Measurements from ENCODE around the gene MYF5. TPM values are rescaled to one million over a fixed set of nuclear protein-coding genes. Genes with fewer than 3 reads are reported as not detected.

Gene MYF5
- polyA plus RNA-seq, 1 experiment: not detected

DNA sequence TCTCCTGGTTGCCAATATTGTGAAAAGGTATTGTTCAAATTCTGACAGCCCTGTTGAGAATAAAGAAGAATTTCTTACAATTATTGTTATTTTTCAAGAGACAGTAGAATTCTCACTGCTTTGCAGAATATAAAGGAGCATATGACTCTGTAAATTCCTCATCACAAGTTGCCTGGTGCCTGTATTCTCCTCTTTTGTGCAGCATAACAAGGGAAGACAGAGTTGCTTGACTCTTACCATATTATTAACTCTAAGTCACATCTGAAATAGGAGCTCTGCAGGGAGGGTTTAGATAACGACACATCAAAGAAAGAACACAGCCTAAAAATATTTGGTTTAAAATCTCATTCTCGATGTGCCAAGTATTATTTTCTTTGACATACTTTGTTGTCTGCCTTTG, 31.1 kb downstream of the MYF5 start:
- Histone ChIP-seq H3K36me3 (ENCODE audit: control insufficient read depth, insufficient read depth, low read length) (no peaks in the 10 kb centered on the region), H3K4me3 (ENCODE audit: low read depth, low read length) (no peak overlapping the region), H3K27me3 (ENCODE audit: control insufficient read depth, insufficient read depth, low read length) (no peaks in the 10 kb centered on the region)
- ChIA-PET POLR2A (no interaction called here), CTCF (interaction anchor here (0.7 kb wide), 1 partner anchor 24 kb away, joined by 3 read pairs; no protein-coding TSS in a partner anchor)
- TF ChIP-seq, protein P1, sequence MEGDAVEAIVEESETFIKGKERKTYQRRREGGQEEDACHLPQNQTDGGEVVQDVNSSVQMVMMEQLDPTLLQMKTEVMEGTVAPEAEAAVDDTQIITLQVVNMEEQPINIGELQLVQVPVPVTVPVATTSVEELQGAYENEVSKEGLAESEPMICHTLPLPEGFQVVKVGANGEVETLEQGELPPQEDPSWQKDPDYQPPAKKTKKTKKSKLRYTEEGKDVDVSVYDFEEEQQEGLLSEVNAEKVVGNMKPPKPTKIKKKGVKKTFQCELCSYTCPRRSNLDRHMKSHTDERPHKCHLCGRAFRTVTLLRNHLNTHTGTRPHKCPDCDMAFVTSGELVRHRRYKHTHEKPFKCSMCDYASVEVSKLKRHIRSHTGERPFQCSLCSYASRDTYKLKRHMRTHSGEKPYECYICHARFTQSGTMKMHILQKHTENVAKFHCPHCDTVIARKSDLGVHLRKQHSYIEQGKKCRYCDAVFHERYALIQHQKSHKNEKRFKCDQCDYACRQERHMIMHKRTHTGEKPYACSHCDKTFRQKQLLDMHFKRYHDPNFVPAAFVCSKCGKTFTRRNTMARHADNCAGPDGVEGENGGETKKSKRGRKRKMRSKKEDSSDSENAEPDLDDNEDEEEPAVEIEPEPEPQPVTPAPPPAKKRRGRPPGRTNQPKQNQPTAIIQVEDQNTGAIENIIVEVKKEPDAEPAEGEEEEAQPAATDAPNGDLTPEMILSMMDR (IDR thresholded peaks at IDR 0.05; ENCODE audit: insufficient read depth, low read depth, low read length): no peak
- no peak for DNase-seq (ENCODE audit: low read depth)

DNA sequence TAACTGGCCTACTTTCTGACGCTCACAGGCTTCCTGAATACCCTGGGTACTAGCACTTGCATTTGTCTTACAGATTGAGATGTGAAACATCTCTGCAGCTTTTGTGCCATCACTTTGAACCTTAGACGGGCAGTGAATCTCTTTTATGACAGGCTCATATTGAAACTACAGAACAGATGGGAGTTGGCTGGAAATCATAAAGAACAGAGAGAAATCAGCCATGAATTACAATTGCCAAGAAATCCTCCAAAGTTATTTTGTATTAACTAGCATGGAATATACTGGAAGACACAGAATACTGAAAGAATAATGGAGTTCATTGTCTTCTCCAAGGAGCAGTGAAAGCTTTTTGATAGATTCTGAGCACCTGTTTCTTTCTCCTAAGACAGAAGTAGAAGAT, 32.7 kb downstream of the MYF5 start:
- no peak overlapping the region for H3K4me3 ChIP-seq (ENCODE audit: low read depth, low read length)
- no peak for DNase-seq (ENCODE audit: low read depth)
- ChIA-PET CTCF (interaction anchor here (0.7 kb wide), 1 partner anchor 117 kb away, joined by 3 read pairs; no protein-coding TSS in a partner anchor), POLR2A (no interaction called here)
- no peaks in the 10 kb centered on the region for H3K27me3 ChIP-seq (ENCODE audit: control insufficient read depth, insufficient read depth, low read length)
- TF ChIP-seq, protein P1 (IDR thresholded peaks at IDR 0.05; ENCODE audit: insufficient read depth, low read depth, low read length): no peak
- H3K36me3 ChIP-seq (ENCODE audit: control insufficient read depth, insufficient read depth, low read length): no peaks in the 10 kb centered on the region

DNA sequence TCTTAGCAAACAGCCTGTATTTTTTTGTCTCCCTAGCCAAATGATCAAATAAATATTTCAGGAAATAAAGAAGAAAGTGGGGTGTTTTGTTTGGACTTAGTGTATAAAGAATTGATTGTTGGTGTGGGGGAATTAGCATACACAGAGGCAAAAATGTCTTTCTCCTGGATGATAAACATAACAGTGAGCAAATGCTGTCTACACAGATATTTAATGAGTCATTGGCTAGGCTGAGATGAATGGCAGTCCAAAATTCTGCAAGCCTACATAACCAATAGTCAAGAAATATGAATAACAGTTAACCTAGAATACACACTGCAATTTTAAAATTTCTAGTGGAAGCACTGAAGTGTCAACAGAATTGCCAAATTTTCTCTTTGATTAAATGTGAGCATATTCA, 35.8 kb downstream of the MYF5 start:
- Histone ChIP-seq H3K27me3 (ENCODE audit: control insufficient read depth, insufficient read depth, low read length) (no peaks in the 10 kb centered on the region), H3K4me3 (ENCODE audit: low read depth, low read length) (no peak overlapping the region), H3K36me3 (ENCODE audit: control insufficient read depth, insufficient read depth, low read length) (no peaks in the 10 kb centered on the region)
- no peak for DNase-seq (ENCODE audit: low read depth)
- TF ChIP-seq, protein P1 (IDR thresholded peaks at IDR 0.05; ENCODE audit: insufficient read depth, low read depth, low read length): no peak
- ChIA-PET CTCF (no interaction called here), POLR2A (no interaction called here)

DNA sequence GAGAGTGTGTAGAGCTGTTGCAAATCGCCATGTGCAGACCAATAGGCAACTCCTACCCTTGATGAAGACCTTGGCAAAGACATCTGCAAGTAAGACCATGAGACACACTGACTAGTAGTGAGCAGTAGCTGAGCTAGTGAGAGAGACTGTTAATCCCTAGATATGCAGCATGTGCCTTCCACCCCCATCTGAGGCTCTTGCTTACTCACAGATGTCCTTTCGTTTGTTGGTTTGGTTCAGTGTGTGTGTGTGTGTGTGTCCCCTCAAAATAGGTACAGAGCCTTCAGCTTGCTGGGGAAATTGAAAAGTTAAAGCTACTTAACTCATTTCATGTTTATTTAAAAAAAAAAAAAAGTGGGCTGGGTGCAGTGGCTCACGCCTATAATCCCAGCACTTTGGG, 37.6 kb downstream of the MYF5 start:
- ChIA-PET POLR2A (no interaction called here), CTCF (interaction anchor here (0.8 to 1.4 kb wide), 2 partner anchors 10 to 192 kb away, joined by 3 read pairs; no protein-coding TSS in a partner anchor)
- no peak for DNase-seq (ENCODE audit: low read depth)
- Histone ChIP-seq H3K36me3 (ENCODE audit: control insufficient read depth, insufficient read depth, low read length) (no peaks in the 10 kb centered on the region), H3K4me3 (ENCODE audit: low read depth, low read length) (no peak overlapping the region), H3K27me3 (ENCODE audit: control insufficient read depth, insufficient read depth, low read length) (no peaks in the 10 kb centered on the region)
- TF ChIP-seq, protein P1 (IDR thresholded peaks at IDR 0.05; ENCODE audit: insufficient read depth, low read depth, low read length): no peak

DNA sequence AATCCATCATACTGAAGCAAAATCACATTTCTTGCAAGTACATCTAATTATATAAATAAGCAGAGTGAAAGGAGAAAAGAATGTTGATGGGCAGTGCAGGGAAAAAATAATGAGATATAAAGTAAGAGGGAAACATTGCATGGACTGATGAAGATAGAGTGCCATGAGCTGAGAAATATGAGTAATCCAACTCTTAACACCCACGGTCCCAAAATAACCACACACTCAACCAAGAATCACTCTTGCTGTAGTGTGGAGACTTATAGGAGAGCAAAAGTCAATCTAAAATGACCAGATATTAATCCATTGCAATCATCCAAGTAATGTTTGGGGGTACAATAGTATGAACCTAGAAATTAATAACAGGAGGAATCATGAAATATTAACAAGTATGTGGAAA, 40.2 kb downstream of the MYF5 start:
- Histone ChIP-seq H3K27me3 (ENCODE audit: control insufficient read depth, insufficient read depth, low read length) (no peaks in the 10 kb centered on the region), H3K4me3 (ENCODE audit: low read depth, low read length) (no peak overlapping the region), H3K36me3 (ENCODE audit: control insufficient read depth, insufficient read depth, low read length) (no peaks in the 10 kb centered on the region)
- ChIA-PET CTCF (no interaction called here), POLR2A (interaction anchor here (0.5 to 0.6 kb wide), 2 partner anchors 13 to 783 kb away, joined by 3 read pairs; no protein-coding TSS in a partner anchor)
- TF ChIP-seq, protein P1 (IDR thresholded peaks at IDR 0.05; ENCODE audit: insufficient read depth, low read depth, low read length): no peak
- DNase-seq (ENCODE audit: low read depth): no peak
